ENCODE results near the gene SLC7A10. TPM values are rescaled to one million over a fixed set of nuclear protein-coding genes. Genes with fewer than 3 reads are reported as not detected.

The SLC7A10 gene
- total RNA-seq, 2 experiments from 2014 or later, result not detected

- CTCF ChIA-PET (ENCODE audit: unreplicated experiment), result interaction anchor here (0.6 kb wide), 1 partner anchor 171 kb away, joined by 18 read pairs; no protein-coding TSS in a partner anchor
- DNase-seq (ENCODE audit: low spot score), result peak; percentile 29
These were observed 16.0 kb upstream of the SLC7A10 start for GRCh38 chr19:33241530-33242101.

GRCh38 chr19:33241091-33241529 lies 15.5 kb upstream of the SLC7A10 start:
- H3K36me3 ChIP-seq (ENCODE audit: insufficient read depth, low read length), result no peaks in the 10 kb centered on the region
- no peak overlapping the region for H3K4me2 ChIP-seq (ENCODE audit: low read length)
- H3K27ac ChIP-seq (ENCODE audit: low read depth, low read length, poor library complexity, severe bottlenecking), result no peak overlapping the region
- ChIA-PET POLR2A (no interaction called here), CTCF (ENCODE audit: unreplicated experiment) (interaction anchor here (0.6 kb wide), 1 partner anchor 171 kb away, joined by 18 read pairs; no protein-coding TSS in a partner anchor)
- no peaks in the 10 kb centered on the region for H4K20me1 ChIP-seq (ENCODE audit: insufficient read depth, low read length)
- TF ChIP-seq CTCF (conservative IDR thresholded peaks at IDR 0.05; ENCODE audit: low read length), result no peak
- TF ChIP-seq EZH2phosphoT487 (IDR thresholded peaks at IDR 0.05; ENCODE audit: borderline replicate concordance, low read depth, low read length), result no peak
- peaks cover 5% of the 10 kb centered on the region for H3K9me3 ChIP-seq (ENCODE audit: low read length)
- H3K4me3 ChIP-seq (ENCODE audit: low read depth, low read length, poor library complexity, severe bottlenecking), result no peak overlapping the region
- no peaks in the 10 kb centered on the region for H3K9me2 ChIP-seq (ENCODE audit: insufficient read depth, low read length)
- no peak overlapping the region for H2AFZ ChIP-seq (ENCODE audit: low read length)
- BruUV-seq (replicated peaks), result no TSS peak
- DNase-seq (ENCODE audit: low spot score), result no peak
- intact Hi-C loops (cut with micrococcal nuclease; ENCODE audit: unreplicated experiment), result loop anchor here (1.0 kb wide), 1 partner anchor 166 kb away; no protein-coding TSS in a partner anchor
- no peaks in the 10 kb centered on the region for H3K4me1 ChIP-seq (ENCODE audit: insufficient read depth, low read length, poor library complexity, severe bottlenecking)
- no peaks in the 10 kb centered on the region for H3K79me2 ChIP-seq (ENCODE audit: insufficient read depth, low read depth, low read length)

More at GRCh38 chr19:33241530-33242101, 16.0 kb upstream of the SLC7A10 start:
- BruUV-seq (replicated peaks), result no TSS peak
- Histone ChIP-seq H3K36me3 (ENCODE audit: insufficient read depth, low read length) (no peaks in the 10 kb centered on the region), H3K9me2 (ENCODE audit: insufficient read depth, low read length) (no peaks in the 10 kb centered on the region), H3K79me2 (ENCODE audit: insufficient read depth, low read depth, low read length) (no peaks in the 10 kb centered on the region), H3K4me2 (ENCODE audit: low read length) (no peak overlapping the region), H3K27ac (ENCODE audit: low read depth, low read length, poor library complexity, severe bottlenecking) (no peak overlapping the region), H3K9me3 (ENCODE audit: low read length) (peaks cover 5% of the 10 kb centered on the region), H2AFZ (ENCODE audit: low read length) (no peak overlapping the region), H3K4me1 (ENCODE audit: insufficient read depth, low read length, poor library complexity, severe bottlenecking) (no peaks in the 10 kb centered on the region), H4K20me1 (ENCODE audit: insufficient read depth, low read length) (no peaks in the 10 kb centered on the region), H3K4me3 (ENCODE audit: low read depth, low read length, poor library complexity, severe bottlenecking) (no peak overlapping the region)
- POLR2A ChIA-PET, result no interaction called here
- intact Hi-C loops (cut with micrococcal nuclease; ENCODE audit: unreplicated experiment), result loop anchor here (1.0 kb wide), 1 partner anchor 166 kb away; no protein-coding TSS in a partner anchor
- no peak for TF ChIP-seq EZH2phosphoT487 (IDR thresholded peaks at IDR 0.05; ENCODE audit: borderline replicate concordance, low read depth, low read length)
- peak; percentile 76 for TF ChIP-seq CTCF (conservative IDR thresholded peaks at IDR 0.05; ENCODE audit: low read length)

- Histone ChIP-seq H3K4me3 (ENCODE audit: low read depth, low read length, poor library complexity, severe bottlenecking) (no peak overlapping the region), H3K4me2 (ENCODE audit: low read length) (no peak overlapping the region), H3K9me3 (ENCODE audit: low read length) (no peaks in the 10 kb centered on the region), H3K4me1 (ENCODE audit: insufficient read depth, low read length, poor library complexity, severe bottlenecking) (no peaks in the 10 kb centered on the region), H3K9me2 (ENCODE audit: insufficient read depth, low read length) (no peaks in the 10 kb centered on the region), H3K27ac (ENCODE audit: low read depth, low read length, poor library complexity, severe bottlenecking) (no peak overlapping the region), H3K79me2 (ENCODE audit: insufficient read depth, low read depth, low read length) (no peaks in the 10 kb centered on the region), H2AFZ (ENCODE audit: low read length) (no peak overlapping the region), H3K36me3 (ENCODE audit: insufficient read depth, low read length) (no peaks in the 10 kb centered on the region), H4K20me1 (ENCODE audit: insufficient read depth, low read length) (no peaks in the 10 kb centered on the region)
- POLR2A ChIA-PET, result interaction anchor here (0.6 to 0.7 kb wide), 3 partner anchors 16 to 273 kb away, joined by 3 to 5 read pairs (median 3); no protein-coding TSS in a partner anchor
- intact Hi-C loops (cut with micrococcal nuclease; ENCODE audit: unreplicated experiment), result no loop called here
- no TSS peak for BruUV-seq (replicated peaks)
- DNase-seq (ENCODE audit: low spot score), result no peak
- TF ChIP-seq EZH2phosphoT487 (IDR thresholded peaks at IDR 0.05; ENCODE audit: borderline replicate concordance, low read depth, low read length), result no peak
- no peak for TF ChIP-seq CTCF (conservative IDR thresholded peaks at IDR 0.05; ENCODE audit: low read length)
- CTCF ChIA-PET (ENCODE audit: unreplicated experiment), result no interaction called here
These were observed 14.6 kb upstream of the SLC7A10 start for GRCh38 chr19:33240181-33240771.
